Measurements from ENCODE around the gene CEMP1.
"Not testable (repeated sequence)": the region's sequence is repeated elsewhere in the genome, so short reads cannot be mapped to it uniquely, and the experiment has no call there.

The CEMP1 gene

DNA sequence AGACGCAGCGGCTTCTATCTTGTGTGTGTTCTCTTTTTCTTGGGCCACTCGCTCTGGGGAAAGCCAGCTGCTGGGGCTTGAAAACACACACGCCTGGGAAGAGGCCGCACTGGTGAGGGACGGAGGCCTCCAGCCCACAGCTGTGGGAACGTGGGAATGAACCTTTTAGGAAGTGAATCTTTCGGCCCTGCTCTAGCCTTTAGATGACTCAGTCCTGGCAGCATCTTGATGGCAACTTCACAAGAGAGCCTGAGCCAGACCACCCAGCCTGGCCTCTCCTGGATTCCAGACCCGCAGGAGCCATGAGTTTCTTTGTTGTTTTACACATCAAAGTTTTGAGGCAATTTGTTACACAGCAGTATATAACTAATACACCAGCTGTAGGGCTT, 4.4 kb upstream of the CEMP1 start:
- ATAC-seq: no peak

DNA sequence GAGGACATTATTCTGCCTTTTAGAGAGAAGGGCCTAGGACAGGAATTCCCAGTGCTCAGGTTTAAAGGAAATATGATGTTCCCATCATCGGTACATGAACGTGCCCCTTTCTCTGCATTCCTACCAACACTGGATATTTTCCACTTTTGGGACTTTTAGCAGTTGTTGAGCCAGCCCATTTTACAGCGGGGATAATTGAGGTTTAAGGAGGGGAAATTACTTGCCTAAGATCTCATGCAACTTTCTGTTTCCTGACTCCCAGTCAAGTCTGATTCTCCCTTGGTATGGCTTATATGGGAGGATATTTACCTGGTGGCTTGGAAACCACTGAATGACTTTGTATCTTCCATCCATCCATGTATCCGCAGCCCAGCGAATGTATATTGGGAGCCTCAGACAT, 3.1 kb upstream of the CEMP1 start:
- ATAC-seq: not testable (repeated sequence)

DNA sequence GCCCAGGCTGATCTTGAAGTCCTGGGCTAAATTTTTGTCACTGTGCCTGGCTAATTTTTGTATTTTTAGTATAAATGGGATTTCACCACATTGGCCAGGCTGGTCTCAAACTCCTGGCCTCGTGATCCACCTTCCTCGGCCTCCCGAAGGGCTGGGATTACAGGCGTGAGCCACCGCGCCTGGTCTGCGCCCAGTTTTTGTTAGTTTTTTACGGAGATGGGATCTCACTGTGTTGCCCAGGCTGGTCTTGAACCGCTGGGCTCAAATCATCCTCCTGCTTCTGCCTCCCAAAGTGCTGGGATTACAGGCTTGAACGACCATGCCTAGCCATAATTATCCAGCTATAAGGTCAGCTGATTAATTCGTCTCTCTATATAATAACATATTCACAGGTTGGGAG, 2.7 kb upstream of the CEMP1 start:
- ATAC-seq: no peak

DNA sequence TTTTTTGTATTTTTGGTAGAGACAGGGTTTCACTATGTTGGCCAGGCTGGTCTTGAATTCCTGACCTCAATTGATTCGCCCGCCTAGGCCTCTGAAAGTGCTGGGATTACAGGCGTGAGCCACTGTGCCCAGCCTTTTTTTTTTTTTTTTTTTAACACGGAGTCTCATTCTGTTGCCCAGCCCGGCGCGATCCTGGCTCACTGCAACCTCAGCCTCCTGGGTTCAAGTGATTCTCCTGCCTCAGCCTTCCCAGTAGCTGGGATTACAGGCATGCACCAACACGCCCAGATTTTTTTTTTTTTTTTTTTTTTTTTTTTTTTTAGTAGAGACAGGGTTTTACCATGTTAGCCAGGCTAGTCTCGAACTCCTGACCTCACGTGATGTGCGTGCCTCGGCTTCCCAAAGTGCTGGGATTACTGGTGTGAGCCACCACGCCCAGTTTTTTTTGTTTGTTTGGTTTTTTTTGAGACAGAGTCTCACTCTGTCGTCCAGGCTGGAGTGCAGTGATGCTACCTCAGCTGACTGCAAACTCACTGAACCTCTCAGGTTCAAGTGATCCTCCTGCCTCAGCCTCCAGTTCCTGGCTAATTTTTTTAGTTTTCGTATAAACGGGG, 2.0 kb upstream of the CEMP1 start:
- ATAC-seq: not testable (repeated sequence)

DNA sequence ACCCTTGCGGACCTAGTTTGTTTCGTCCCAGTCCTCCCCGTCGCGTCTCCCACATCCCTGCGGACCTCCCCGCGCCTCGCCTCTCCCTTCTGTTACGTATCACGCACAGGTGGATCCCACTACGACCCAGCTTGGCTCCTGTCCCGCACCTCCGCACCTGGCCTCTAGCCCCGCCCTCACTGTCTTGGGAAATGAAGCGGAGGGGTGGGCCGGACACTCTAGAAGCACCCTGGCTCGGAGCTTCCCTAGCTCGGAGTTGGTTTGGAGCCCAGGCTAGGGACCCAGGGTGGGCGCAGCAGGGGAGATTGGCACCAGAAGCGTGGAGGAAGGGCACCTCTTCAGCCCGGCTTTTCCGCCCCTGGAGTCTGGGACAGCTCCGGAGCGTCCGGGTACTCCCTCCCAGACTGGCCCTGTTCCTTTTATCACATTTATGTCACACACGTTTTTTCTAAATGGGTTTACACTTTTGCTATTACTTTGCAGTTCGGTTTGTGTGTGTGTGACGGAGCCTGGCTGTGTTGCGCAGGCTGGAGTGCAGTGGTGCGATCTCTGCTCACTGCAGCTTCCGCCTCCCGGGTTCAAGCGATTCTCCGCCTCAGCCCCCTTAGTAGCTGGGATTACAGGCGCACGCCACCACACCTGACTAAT, 1.4 kb upstream of the CEMP1 start:
- peak; percentile 10 to 12 for ATAC-seq

DNA sequence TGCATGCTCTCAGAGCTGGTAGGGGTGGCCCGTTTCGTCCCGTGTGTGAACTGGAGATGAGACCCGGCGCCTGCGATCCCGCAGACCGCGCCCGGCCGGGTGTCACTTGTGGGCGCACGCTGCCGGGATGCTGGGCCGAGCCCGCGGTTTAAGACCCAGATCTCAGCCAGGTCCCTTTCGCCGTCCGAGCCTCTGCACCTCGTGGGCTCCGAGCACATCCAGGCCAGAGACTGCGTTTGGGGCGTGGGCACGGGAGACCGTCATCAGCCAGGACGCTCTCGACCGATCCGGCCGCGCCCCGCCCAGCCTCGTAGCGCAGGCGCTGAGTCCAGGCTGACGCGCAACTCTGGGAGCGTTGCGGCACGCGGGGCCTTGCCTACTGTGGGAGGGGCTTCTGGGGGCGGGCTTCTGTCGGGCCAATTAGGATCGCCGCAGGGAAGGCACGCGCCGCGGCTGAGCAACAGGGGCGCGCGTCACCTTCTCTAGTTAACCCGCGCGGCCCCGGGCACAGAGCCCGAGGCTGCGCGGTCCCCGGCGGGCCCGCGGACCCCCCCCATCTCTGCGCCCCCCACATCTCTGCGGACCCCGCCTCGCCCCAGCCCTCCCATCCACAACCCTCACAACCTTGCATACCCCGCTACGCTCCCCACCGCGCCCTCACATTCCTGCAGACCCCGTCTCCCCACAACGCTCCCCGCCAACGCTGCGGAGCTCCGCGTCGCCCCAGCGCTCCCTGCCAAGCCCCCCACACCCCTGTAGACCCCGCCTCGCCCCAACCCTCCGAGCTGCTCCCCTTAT, 687 bp upstream of the CEMP1 start:
- ATAC-seq: peak; percentile 95

DNA sequence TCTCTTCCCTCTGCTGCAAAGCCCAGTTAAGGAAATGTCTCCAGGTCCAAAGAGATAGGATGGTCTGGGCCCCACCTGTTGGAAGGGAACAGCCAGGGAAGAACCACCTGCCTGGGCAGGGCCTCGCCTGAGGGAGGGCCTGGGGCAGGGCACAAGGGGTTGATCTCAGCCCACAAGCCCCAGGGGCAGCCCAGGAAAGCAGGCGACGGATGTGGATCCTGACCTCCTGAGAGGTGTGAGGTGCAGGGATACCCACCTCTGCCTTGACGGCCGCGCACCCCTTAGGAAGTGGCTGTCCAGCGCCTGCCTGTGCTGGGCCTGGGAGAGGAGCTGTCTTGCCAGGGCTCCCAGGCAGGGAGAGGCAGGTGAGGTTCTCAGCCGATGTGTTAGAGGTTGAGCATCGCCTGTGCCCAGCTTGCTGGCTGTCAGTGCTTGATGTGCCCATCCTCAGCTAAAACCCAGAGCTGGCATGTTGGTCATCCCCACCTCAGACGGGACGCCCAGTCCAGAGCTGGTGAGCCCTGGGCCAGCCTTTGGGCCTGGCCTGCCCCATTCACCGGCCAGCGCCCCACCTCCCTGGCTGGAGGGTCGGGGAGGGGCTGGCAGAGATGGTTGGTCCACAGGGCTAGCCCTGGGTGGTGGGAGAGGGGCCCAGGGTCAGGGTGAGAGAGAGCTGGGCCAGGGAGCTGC, 434 bp downstream of the CEMP1 start:
- ATAC-seq: no peak

DNA sequence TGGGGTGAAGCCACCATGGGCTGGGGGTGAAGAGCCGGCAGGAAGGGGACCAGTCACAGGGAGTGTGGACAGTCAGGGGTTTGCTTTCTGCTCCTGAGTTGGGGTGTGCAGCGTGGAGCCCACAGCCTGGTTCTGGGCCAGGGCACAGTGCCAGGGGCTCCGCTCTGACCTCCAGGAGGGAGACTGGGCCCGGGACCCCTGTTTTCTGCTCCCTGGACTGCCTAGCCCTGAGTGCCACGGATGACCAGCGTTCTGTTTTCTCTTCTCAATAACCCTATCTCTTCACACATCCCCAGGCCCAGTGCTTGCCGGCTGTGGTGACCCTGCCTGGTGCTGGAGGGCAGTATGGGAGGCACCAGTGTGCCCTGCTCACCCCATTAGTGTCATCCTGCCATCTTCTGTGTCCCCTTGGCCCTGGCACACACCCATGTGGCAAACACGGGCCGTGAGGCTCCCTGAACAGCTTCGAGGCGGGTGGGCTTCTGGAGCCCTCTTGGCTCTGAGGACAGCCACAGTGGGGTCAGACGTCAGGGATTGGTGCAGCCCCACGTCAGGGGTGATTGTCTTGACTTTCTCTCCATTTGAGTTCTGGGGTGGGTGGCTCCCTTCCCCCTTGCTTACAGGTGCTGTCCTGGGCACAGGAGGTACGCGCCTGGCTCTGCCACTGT, 1.1 kb downstream of the CEMP1 start:
- no peak for ATAC-seq

DNA sequence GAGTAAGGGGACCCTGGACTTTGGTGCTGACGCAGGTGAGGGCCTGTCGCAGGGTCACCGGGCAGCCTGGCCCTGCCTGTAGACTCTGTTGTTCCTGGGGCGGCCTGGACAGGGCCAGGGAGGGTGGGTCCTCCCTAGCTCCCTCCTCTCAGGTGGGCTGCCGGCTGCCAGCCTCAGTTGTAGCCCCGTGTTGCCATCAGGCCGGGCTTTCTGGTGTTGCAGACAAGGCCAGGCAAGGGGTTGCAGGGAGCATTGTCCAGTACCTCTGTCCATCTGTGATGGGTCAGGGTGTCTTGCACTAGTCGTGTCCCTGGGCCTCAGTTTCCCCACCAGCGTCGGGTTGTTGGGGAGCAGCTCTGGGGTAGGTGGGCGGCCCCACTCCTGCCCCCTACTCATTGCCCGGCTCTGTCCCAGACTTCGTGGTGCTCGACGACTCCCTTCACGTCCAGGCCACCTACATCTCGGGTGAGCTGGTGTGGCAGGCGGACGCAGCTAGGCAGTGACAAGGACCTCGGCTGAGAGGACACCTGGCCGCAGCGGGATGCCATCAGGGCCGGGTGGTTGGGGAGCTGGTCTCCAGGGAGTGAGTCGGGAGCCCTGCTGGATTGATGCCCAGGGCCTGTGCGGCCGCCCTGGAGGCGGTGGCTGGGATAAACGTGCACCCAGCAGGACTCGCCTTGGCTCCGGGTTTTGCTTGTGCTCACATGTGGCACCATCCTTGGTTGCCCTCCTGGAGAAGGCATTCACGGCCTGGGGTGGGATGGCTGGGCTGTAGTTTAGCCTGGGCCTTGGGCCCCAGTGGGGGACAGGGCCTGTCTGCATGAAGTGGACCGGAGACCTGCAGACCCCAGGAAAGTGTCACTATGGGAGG, 1.9 kb downstream of the CEMP1 start:
- ATAC-seq: no peak

DNA sequence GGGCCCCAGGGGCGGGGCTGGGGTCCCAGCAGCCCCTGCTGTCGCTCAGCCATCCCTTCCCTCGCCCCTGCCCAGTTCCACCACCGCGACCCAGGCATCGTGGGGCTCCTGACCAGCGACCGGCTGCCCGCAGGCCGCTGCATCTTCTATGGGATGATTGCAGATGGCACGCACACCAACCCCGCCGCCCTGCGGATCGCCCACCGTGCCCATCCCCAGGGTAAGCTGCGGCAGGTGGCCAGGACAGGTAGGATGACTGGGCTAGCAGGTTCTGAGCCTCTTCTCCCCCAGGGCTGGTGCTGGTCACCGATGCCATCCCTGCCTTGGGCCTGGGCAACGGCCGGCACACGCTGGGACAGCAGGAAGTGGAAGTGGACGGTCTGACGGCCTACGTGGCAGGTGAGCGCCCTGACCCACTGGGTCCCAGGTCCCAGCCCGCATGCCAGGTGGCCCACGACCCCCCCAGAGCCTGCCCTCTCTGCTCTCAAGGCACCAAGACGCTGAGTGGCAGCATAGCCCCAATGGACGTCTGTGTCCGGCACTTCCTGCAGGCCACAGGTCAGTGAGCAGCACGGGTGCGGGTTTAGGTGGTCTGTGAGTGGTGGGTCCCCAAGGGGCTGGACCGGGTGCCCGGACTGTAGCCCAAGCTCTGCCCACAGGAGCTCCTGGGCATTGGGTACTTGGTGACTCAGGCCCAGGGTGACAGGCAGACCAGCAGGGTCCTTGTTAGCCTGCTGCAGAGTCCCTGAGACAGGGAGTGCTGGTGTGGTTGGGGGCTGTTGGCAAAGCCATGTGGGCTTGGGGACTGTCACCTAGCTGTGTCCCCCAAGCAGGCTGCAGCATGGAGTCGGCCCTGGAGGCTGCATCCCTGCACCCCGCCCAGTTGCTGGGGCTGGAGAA, 2.8 kb downstream of the CEMP1 start:
- ATAC-seq: no peak

DNA sequence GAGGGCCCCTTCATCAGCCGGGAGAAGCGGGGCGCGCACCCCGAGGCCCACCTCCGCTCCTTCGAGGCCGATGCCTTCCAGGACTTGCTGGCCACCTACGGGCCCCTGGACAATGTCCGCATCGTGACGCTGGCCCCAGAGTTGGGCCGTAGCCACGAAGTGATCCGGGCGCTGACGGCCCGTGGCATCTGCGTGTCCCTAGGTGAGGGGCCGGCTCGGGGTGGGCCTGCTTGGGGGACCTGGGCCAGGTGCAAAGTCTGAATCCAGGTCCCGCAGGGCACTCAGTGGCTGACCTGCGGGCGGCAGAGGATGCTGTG, 3.5 kb downstream of the CEMP1 start:
- no peak for ATAC-seq

DNA sequence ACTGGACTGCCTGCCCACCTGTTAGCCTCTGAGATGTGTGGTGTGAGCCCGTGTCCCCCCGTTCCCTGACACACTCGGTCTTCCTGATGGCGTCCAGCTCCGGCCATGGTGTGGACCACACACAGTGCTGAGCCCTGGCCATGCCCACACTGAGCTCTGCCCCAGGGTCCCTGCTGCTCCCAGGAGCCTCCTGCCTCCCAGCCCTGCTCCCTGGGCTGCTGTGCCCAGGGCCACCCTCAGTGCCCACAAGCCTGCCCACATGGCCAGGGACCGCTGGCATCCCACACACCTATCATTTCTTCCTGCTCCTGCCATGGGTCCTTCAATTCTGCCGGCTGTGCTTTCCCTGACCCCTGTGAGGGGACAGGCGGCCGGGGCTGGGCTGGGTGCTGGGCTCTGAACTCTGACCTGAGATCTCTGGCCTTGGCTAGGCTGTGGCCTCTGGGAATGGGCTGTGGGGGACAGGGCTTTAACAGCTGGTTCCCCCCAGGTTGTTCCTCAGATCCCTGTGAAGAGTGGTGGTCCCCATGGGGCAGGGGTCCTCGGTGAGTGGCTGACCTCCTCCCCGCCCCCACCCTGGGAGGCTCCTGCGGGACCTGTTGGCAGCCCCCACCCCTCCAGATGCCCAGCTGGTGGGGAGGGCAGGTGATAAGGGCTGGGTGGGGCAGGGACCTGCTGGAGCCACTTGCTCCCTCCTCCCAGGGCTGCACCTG, 4.0 kb downstream of the CEMP1 start:
- ATAC-seq: no peak

DNA sequence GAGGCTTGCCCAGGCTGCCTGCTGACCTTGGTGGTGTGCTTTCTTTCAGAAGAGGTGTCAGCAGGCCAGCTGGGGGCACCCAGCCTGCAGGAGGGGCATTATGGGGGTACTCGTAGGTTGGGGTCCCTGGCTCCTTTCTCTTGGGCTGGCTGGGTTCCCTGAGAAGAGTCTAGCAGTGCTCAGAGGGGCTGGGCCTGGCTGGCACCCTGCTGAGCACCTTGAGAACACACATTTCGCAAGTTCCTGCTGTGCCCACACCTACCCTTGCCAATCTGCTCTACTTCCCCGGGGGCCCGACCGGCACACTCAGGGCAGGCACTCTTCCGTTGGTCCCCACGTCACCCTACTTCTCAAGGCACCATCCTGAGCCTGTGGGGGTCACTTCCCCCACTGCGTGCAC, 5.1 kb downstream of the CEMP1 start:
- ATAC-seq: no peak

DNA sequence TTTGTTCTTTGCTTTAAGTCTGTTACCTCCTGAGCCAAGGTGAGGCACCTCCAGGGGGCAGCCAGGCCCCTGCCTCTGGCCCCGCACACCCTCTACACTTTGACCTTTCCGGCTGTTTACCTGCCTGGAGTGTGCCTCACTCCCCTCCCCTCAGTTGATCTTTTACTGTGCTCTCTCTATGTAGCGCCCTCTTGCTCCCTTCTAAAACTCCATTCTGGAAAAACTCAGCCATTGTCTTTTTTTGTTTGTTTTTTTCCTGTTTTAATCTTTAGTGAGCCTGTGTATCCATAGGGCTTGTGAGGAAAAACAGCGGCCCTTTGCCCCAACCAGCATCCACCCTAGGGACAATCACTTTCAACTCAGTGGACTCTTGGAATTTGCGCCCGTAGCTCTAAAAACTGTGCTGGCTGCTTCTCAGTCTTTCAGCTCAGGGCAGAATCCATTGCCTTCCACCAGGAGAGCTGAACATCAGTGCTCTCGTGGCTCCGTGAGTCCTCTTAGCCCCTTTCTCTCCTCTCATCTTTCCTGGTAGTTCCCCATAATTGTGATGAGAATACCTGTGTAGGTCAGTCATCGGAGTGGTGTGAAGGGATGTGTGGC, 6.8 kb downstream of the CEMP1 start:
- ATAC-seq: no peak

DNA sequence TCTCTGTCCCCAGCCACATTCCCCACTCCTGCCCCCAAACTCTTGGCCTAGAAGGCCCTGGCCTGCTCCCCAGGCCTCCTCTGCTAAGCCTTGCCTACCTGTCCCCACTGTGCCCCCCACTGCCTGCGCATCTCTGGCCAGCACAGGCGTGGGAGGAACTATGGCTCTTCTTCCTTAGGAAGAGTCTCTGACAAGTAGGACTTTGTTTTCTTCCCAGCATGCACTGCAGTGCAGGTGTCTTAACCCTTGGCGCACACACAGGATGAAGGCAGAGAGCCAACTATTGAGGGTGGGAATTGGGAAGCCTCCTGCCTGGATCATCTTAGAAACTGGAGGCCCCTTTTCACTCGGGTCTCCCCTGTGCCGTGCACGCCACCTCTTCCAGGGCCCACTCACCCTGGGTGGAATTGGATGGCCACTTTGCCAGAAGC, 7.4 kb downstream of the CEMP1 start:
- no peak for ATAC-seq

DNA sequence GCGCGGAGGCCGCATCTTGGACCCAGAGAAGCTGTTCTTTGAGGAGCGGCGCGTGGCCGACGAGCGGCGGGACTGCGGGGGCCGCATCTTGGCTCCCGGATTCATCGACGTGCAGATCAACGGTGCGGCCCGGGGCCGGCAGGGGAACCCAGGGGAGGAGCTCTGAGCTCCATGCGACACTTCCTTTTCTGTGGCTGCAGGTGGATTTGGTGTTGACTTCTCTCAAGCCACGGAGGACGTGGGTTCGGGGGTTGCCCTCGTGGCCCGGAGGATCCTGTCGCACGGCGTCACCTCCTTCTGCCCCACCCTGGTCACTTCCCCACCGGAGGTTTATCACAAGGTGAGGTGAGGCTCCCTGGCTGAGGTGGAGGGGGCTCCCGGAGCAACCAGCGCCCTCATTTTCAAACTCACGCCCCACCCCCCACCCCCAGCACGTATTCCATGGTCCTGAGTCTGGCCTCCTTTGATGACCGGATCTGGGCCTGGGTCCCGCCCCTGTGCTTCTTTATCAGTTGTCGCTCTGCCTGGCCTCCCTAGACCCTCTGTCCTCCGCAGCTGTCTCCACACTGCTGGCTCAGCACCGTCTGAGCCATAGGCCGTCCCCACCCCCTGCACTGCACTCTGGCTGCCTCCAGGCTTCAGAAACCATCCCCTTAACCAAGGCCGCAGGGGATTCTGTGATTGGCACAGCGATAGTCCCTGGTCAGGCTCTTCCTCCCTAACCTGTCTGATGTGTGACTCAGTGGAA, 10.2 kb downstream of the CEMP1 start:
- peak; percentile 53 to 54 for ATAC-seq

DNA sequence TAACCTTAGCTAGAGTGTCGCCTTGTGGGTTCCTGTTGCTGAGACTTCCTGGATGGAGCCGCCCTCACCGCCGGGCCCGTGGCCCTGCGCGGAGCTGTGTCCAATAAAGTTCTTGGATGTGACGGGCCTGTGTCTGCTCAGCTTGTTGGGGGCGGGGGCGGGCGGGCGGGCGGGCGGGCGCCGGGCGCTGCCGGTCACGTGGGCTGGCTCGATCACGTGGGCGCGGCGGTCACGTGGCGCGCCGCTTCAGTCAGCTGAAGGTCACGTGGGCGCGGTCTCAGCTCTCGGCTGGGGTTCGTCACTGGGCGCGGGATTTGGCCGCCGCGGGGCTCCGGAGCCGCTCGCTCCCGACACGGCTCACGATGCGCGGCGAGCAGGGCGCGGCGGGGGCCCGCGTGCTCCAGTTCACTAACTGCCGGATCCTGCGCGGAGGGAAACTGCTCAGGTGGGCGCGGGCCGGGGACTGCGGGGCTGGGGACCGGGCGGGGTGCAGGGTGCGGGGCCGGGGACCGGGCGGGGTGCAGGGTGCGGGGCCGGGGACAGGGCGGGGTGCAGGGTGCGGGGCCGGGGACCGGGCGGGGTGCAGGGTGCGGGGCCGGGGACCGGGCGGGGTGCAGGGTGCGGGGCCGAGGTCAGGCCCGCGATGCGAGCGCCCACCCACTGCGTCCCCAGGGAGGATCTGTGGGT, 11.0 kb downstream of the CEMP1 start, which contains the start of gene AMDHD2:
Gene AMDHD2 (plus strand): TSS at position 275 of the 687 bp plus-strand sequence. CDS start 88 bp downstream, at position 363.
- peak; percentile 73 to 79 for ATAC-seq

DNA sequence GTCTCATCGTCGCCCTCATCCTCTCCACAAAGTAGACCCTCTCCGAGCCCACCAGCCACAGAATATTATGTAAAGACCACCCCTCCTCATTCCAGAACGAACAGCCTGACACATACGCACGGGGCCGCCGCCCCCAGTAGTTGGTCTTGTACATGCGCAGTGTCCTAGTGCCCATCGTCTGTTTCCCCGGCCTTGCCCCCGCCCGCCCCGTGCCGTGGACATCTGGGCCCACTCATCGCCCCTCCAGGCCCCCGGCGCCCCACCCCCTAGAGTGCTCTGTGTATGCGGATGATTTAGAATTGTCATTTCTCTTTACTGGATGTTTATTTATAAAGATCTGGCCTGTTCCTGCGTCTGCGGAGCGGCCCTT, 11.5 kb downstream of the CEMP1 start:
- ATAC-seq: no peak
